ENCODE results near the gene MEI1.

The MEI1 gene

DNA sequence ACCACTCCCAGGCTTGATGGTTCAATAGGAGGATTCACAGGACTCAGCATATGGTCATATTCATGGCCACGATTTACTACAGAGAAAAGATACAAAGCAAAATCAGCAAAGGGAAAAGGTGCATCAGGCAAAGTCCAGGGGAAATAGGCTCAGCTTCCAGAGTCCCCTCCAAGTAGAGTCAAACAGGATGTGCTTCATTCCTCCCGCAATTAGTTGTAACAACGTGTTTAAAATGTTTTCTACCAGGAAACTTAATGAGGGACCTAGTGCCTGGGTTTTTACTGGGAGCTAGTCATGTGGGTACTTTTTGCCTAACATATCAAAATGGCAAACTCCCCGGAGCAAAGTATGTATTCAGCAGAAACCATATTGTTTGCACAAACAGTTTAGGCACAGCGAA lies 118.7 kb downstream of the MEI1 start:
- H3K36me3 ChIP-seq (ENCODE audit: insufficient read depth): no peaks in the 10 kb centered on the region
- H2AFZ ChIP-seq (ENCODE audit: low read depth): no peak overlapping the region
- no peaks in the 10 kb centered on the region for H4K20me1 ChIP-seq (ENCODE audit: insufficient read depth)
- no peak overlapping the region for H3K4me2 ChIP-seq
- H3K4me3 ChIP-seq (IDR thresholded peaks at IDR 0.05; ENCODE audit: insufficient read depth, low read depth, low read length): no peak overlapping the region
- H3K27me3 ChIP-seq (ENCODE audit: insufficient read depth, low read depth): no peaks in the 10 kb centered on the region
- TF ChIP-seq, protein P1, sequence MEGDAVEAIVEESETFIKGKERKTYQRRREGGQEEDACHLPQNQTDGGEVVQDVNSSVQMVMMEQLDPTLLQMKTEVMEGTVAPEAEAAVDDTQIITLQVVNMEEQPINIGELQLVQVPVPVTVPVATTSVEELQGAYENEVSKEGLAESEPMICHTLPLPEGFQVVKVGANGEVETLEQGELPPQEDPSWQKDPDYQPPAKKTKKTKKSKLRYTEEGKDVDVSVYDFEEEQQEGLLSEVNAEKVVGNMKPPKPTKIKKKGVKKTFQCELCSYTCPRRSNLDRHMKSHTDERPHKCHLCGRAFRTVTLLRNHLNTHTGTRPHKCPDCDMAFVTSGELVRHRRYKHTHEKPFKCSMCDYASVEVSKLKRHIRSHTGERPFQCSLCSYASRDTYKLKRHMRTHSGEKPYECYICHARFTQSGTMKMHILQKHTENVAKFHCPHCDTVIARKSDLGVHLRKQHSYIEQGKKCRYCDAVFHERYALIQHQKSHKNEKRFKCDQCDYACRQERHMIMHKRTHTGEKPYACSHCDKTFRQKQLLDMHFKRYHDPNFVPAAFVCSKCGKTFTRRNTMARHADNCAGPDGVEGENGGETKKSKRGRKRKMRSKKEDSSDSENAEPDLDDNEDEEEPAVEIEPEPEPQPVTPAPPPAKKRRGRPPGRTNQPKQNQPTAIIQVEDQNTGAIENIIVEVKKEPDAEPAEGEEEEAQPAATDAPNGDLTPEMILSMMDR (conservative IDR thresholded peaks at IDR 0.05; ENCODE audit: low read depth, low read length): no peak
- no peak overlapping the region for H3K27ac ChIP-seq
- no peaks in the 10 kb centered on the region for H3K79me2 ChIP-seq (ENCODE audit: insufficient read depth, low read depth)
- H3K9ac ChIP-seq: no peak overlapping the region
- no peaks in the 10 kb centered on the region for H3K4me1 ChIP-seq (ENCODE audit: low read depth, poor library complexity, severe bottlenecking)

DNA sequence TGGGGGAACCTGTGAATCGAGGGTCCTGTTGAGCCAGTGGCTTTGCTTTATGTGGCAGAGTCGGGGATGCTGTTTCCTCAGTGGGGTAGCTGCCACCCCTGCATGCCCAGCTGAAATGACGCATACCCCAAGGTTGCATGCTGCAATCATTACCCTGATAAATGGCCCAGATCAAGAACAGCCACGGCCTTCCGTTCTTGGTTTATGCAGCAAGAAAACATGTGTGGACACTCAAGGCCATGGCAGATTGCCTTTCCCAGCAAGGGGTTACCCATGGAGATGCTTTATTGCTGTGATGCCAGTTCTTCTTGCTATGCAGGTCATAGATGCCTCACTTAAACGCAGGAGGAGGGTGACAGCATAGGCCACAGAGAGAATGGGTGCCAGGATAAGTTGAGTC lies 119.3 kb downstream of the MEI1 start:
- no peaks in the 10 kb centered on the region for H3K36me3 ChIP-seq (ENCODE audit: insufficient read depth)
- H3K4me2 ChIP-seq: no peak overlapping the region
- H3K4me3 ChIP-seq (IDR thresholded peaks at IDR 0.05; ENCODE audit: insufficient read depth, low read depth, low read length): no peak overlapping the region
- TF ChIP-seq, protein P1 (conservative IDR thresholded peaks at IDR 0.05; ENCODE audit: low read depth, low read length): no peak
- no peaks in the 10 kb centered on the region for H3K4me1 ChIP-seq (ENCODE audit: low read depth, poor library complexity, severe bottlenecking)
- no peaks in the 10 kb centered on the region for H4K20me1 ChIP-seq (ENCODE audit: insufficient read depth)
- H3K9ac ChIP-seq: no peak overlapping the region
- H2AFZ ChIP-seq (ENCODE audit: low read depth): no peak overlapping the region
- no peak overlapping the region for H3K27ac ChIP-seq
- H3K27me3 ChIP-seq (ENCODE audit: insufficient read depth, low read depth): no peaks in the 10 kb centered on the region
- no peaks in the 10 kb centered on the region for H3K79me2 ChIP-seq (ENCODE audit: insufficient read depth, low read depth)

DNA sequence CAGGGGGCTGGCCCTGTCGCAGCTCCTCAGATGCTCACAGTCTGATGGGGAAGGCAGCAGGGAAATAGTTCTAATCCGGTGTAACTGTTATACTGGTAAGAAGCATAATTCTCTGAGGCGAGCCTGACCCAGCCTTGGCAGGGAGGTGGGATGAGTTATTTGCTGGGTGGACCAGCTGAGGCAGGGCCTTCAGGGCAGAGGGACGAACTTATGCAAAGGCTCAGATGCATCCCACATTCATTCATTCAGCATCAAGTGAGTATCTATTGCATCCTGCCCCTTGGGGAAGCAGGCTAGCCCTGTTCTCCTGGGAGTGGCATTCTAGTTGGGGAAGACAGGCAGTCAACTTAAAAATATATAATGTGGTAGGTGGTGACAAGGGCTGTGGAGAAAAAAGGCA lies 120.0 kb downstream of the MEI1 start:
- TF ChIP-seq, protein P1 (conservative IDR thresholded peaks at IDR 0.05; ENCODE audit: low read depth, low read length): no peak
- H3K4me3 ChIP-seq (IDR thresholded peaks at IDR 0.05; ENCODE audit: insufficient read depth, low read depth, low read length): no peak overlapping the region
- no peaks in the 10 kb centered on the region for H3K79me2 ChIP-seq (ENCODE audit: insufficient read depth, low read depth)
- H2AFZ ChIP-seq (ENCODE audit: low read depth): no peak overlapping the region
- no peak overlapping the region for H3K27ac ChIP-seq
- H3K36me3 ChIP-seq (ENCODE audit: insufficient read depth): no peaks in the 10 kb centered on the region
- no peak overlapping the region for H3K9ac ChIP-seq
- H4K20me1 ChIP-seq (ENCODE audit: insufficient read depth): no peaks in the 10 kb centered on the region
- no peaks in the 10 kb centered on the region for H3K27me3 ChIP-seq (ENCODE audit: insufficient read depth, low read depth)
- no peak overlapping the region for H3K4me2 ChIP-seq
- H3K4me1 ChIP-seq (ENCODE audit: low read depth, poor library complexity, severe bottlenecking): no peaks in the 10 kb centered on the region

DNA sequence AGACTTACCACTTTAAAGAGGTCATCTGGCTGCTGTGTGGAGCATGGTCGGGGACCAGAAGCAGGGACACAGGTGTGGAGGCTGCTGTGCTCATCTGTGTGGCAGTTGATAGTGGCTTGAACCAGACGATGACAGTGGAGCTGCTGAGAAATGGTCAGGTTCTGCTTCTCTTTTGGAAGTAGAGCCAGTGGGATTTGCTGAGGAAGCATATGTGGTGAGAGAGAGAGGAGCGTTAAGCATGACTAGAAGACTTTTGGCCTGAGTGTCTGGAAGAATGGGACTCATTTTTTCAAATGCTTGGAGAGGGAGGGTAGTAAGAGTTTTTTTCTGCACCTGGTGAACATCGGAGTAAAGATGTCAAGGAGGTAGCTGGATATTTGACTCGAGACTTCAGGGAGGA lies 121.1 kb downstream of the MEI1 start:
- TF ChIP-seq, protein P1 (conservative IDR thresholded peaks at IDR 0.05; ENCODE audit: low read depth, low read length): no peak
- no peaks in the 10 kb centered on the region for H4K20me1 ChIP-seq (ENCODE audit: insufficient read depth)
- no peak overlapping the region for H3K4me3 ChIP-seq (IDR thresholded peaks at IDR 0.05; ENCODE audit: insufficient read depth, low read depth, low read length)
- H3K27me3 ChIP-seq (ENCODE audit: insufficient read depth, low read depth): no peaks in the 10 kb centered on the region
- H3K36me3 ChIP-seq (ENCODE audit: insufficient read depth): no peaks in the 10 kb centered on the region
- no peak overlapping the region for H3K4me2 ChIP-seq
- H3K4me1 ChIP-seq (ENCODE audit: low read depth, poor library complexity, severe bottlenecking): no peaks in the 10 kb centered on the region
- H3K27ac ChIP-seq: no peak overlapping the region
- no peaks in the 10 kb centered on the region for H3K79me2 ChIP-seq (ENCODE audit: insufficient read depth, low read depth)
- no peak overlapping the region for H2AFZ ChIP-seq (ENCODE audit: low read depth)
- no peak overlapping the region for H3K9ac ChIP-seq

All from KMS-11 (cell line).